GM19240 (cell line): ENCODE data around the gene CALY.

Source experiments
- DNase-seq: peaks from one replicate; pipeline ENCODE4 v3.0.0; 2011; ENCODE audit warnings: low spot score; ENCODE audit not compliant: insufficient read length

Gene CALY

DNA sequence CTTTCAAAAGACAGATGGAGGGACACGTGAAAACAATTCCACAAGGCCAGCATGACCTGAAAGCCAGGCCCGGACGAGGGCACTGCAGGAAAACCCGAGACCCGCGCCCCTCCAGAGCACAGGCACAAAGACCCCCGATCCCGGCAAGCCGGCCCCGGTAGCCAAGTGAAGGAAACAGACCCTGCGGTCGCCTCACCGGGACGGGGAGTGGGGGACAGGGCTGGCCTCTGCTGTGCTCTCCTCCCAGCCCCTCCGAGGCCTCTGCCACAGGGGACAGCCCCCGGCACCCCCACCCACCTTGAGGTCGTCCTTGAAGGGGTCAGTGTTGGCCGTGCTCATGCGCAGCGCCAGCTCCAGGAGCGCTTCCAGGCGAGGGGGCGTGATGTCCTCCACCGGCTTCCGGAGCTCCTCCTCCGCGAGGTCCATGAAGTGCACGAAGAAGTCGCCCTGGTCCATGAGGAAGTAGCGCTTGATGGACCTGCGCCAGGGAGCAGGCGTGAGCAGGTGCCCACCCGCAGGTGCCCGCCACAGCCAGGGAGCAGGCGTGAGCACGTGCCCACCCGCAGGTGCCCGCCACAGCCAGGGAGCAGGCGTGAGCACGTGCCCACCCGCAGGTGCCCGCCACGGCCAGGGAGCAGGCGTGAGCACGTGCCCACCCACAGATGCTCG lies 48.7 kb downstream of the CALY start:
- DNase-seq, result no peak

GRCh38 chr10:133286366-133286765 lies 50.3 kb downstream of the CALY start:
- no peak for DNase-seq

- no peak for DNase-seq
Measured at GRCh38 chr10:133285217-133285616, 51.5 kb downstream of the CALY start.

DNA sequence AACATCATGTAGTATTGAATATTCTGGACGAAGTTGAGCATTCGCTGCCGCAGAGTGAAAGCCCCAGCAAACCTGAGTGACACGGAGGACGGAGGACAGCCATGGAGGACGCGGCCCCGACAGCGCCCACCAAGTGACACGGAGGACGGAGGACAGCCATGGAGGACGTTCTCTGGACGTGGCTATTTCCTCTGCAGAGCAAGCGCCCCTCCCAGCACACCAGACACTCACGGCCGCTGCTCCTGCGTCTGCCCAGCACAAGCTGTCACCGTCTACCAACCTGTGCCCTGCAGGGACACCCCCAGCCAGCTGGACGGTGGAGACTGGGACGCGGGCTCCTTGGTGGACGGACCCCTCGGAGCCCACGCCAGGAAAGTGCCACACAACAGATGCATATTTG lies 52.8 kb downstream of the CALY start:
- DNase-seq, result no peak

- no peak for DNase-seq
Measured at GRCh38 chr10:133282846-133283390, 53.8 kb downstream of the CALY start.

- no peak for DNase-seq
Measured at GRCh38 chr10:133281628-133282372, 54.9 kb downstream of the CALY start.

- no peak for DNase-seq
Measured at GRCh38 chr10:133281084-133281483, 55.6 kb downstream of the CALY start.

- DNase-seq, result no peak
Measured at GRCh38 chr10:133280391-133281059, 56.2 kb downstream of the CALY start.

DNA sequence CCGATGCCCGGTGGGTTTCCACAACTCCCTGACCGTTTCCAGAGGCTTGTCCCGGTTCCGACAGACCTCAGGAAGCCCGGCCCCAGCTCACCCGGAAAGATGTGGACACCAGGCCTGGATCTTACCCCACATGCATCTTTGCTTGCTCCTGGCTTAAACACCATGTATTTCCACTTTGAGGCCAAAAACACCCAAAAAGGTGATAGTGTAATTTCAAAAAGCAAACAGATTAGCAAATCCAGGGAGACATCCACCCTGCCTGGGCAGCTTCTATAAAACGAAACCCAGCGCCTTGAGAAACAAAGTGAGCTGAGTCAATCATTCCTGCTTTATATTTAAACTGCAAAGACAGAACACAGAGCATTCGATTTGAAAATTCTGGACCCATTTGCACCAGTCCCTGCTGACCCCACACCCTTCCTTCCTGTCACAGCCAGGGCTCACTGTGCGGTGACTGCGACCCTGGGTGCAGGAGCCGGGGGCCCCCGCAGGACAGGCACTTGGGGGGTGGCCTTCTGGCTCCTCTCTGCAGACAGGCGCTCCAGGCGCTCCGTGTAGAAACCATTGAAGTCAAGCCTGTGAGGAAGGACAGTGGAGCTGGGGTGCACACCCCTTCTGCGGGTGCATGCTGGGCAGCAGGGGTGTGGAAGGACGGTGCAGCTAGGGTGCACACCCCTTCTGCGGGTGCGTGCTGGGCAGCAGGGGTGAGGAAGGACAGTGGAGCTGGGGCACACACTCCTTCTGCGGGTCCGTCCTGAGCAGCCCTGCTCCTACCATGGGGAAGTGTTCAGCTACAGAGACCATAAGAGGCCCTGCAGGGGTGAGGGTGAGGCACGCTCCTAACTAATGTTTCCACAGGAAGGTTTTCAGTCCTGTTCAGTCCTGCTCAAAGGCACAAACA lies 57.1 kb downstream of the CALY start:
- no peak for DNase-seq

DNA sequence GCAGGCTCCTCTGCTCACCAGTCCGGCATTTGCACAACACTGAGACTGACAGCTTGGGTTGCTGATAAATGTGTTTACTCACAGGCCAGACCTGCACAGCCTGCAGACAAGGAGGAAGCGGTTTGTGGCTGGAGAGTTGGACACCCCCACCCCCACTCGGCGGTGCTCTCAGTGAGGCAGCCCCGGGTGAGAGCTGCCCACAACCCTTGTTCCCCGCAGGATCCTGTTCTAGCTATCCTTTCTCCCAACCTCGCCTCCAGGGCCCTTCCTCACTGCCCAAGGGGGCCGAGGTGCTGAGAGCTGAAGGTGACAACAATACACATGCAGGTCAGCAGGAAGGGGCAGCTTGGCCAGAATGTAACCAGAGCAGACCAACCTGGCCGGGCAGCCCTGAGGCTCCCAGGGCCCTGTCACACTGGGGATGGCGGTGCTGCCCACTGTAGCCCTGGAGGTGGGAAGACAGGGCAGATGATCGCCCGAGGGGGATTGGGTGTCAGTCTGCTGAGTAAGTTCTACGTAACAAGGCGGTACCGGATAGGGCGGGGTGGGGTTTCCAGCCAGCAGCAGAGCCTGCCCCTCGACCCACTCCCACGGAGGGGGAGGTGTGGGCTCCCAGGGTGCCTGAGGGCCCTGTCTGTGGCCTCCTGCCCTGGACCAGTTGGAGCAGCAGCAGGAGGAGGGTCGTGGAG lies 58.0 kb downstream of the CALY start:
- DNase-seq, result peak; percentile 84

- DNase-seq, result no peak
Measured at GRCh38 chr10:133277993-133278576, 58.6 kb downstream of the CALY start.

DNA sequence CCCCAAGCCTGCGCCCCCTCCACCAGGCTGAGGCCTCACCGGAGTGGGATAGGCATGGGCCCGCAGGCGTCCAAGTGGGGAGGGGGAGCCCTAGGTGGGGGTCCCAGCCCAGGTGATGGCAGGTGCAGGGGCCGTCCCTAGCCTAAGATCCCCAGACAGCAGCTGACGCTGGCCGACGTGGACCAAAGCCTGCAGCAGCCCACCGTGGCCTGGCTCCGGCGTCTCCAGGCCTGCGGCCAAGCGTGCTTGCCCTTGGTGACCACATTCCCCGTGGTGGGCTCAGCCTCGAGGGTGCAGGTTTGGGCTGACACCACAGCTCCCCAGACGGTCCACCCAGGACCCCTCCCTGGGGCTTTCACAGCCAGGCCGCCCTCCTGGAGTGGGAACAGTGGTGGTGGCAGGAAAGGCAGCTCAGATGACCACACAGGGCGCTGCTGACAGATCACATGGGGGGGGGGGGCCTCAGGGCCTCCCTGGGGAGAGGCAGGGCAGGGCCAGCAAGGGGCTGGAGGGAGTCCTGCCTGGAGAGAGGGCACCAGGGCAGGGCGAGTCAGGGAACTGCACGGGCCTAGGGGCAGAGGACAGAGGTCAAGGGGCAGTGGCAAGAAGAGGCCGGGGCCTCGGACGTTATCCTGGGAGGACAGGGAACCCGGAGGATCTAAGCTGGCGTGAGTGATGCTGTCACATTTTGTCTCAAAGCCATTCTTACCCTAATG lies 59.3 kb downstream of the CALY start:
- DNase-seq, result no peak

GRCh38 chr10:133276435-133277201 lies 60.1 kb downstream of the CALY start, which contains the start of gene ADAM8:
ADAM8 (minus strand) TSS chr10:133276868; CDS start chr10:133276817, 51 bp downstream.
- peak; percentile 88 for DNase-seq

DNA sequence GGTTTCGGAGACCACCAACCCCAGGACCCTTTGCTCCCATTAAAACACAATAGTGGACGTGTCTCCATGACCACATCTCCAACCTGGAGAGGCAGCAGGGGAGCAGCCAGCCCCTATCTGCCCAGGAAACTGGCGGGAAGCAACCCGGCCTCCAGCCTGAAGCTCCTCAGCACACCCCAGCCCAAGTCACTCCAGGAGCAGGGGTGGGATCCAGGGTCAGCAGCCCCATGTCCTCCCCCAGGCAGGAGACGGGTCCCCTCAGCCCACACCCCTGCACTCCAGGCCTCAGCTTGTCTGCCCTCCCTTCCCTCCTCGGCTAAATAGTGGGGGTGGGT lies 60.6 kb downstream of the CALY start:
- no peak for DNase-seq

DNA sequence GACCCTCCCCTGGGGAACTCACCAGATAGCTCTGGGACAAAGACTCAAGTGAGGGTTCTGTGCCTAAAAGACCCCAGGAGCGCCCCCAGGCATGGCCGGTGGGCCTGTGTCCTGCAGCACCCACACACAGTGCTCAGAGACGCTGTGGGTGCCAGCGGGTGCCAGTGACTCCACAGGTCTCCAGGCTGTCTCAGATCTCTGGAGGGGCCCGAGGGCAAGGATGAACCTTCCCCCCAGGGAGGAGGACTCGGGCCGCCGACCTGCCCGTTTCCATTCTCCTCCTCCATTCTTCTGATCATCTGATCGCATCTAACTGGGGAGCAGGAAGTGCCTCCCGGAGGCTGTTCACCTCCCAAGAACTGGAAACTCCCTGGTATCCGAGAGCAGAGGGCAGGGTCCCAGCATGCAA lies 61.0 kb downstream of the CALY start:
- DNase-seq, result peak; percentile 83

DNA sequence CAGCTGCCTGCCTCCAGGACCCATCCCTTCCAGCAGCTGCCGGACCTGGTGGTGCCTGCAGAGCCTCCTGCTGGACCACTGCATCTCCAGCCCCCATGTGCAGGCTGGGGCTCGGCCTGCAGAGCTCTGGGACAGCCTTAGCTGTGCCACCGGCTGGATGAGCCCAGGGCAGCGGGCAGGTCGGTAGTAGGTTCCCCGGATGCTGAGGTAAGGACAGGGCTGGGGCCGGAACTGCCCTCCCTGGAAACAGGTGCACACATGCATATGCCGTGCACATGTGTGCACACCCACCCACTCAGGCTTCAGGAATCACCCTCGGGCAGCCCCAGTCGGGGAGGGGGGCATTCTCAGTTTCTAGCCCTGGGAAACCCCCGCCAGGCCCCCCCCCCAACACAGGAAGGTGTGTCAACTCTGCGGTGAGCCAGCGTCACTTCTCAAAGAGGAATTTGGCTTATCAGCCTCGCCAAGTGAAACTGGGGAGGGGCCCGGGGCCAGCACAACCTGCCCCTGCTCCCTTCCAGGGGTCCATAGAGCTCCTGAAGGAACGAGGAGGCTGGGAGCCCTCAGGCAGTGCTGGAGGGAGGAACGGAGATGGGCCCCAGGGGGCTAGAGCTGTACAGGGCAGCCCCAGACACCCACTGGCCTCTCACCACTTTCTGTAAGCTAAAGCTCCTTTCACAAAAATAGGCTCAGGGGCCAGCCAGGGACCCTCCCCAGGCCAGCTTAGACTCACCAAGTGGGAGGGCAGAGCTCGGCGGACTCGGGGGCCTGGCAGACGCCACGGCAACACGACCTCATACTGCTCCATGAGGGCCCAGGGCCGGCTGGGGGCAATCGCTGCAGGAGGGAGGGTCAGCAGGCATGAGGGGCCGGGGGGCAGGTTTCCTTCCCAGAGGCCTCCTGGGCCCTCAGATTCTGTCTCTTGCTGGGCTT lies 61.7 kb downstream of the CALY start:
- peak; percentile 92 for DNase-seq
